ENCODE measurements around the gene BRD4. TPM values are rescaled to one million over a fixed set of nuclear protein-coding genes. Genes with fewer than 3 reads are reported as not detected.
A peak's percentile ranks its signal among the peaks of the same experiment; 100 is the strongest.

The BRD4 gene
- total and polyA plus RNA-seq, 2 donors from 2014 or later, result 14.3 to 107 TPM

GRCh38 chr19:15265214-15265849, 67.0 kb downstream of the BRD4 start:
- no peak overlapping the region for H3K9ac ChIP-seq (ENCODE audit: low read length in 3 of 3)
- DNase-seq (peak in 2 of 5 donors; percentile 34 to 65), FAIRE-seq (no peak)
- H3K9me3 ChIP-seq (ENCODE audit: control insufficient read depth in 2 of 3, insufficient read depth in 1 of 3, low read length in 3 of 3), result no peaks in the 10 kb centered on the region
- peaks cover 2 to 61% (median 39%) of the 10 kb centered on the region in 3 donors for H3K36me3 ChIP-seq (ENCODE audit: control insufficient read depth in 2 of 3, insufficient read depth in 3 of 3, low read length in 3 of 3)
- intact Hi-C loops (cut with DNase I), result loop anchor here (10.0 kb wide), 1 partner anchor 69 kb away; the partner anchor contains the start of gene BRD4
- H3K4me3 ChIP-seq (ENCODE audit: low read length in 3 of 3), result no peak overlapping the region
- H3K27me3 ChIP-seq (ENCODE audit: control insufficient read depth, insufficient read depth, low read length), result no peaks in the 10 kb centered on the region
- H3K27ac ChIP-seq (ENCODE audit: low read depth in 2 of 2, low read length in 2 of 2), result peak overlapping the region; percentile 30 to 72
- no peak for TF ChIP-seq CTCF (IDR thresholded peaks at IDR 0.05; ENCODE audit: borderline replicate concordance, extremely low read depth, insufficient read depth)
- peaks cover 0 to 18% (median 11%) of the 10 kb centered on the region in 3 donors for H3K4me1 ChIP-seq (ENCODE audit: control insufficient read depth in 2 of 3, insufficient read depth in 2 of 3, low read depth in 1 of 3, low read length in 3 of 3)

DNA sequence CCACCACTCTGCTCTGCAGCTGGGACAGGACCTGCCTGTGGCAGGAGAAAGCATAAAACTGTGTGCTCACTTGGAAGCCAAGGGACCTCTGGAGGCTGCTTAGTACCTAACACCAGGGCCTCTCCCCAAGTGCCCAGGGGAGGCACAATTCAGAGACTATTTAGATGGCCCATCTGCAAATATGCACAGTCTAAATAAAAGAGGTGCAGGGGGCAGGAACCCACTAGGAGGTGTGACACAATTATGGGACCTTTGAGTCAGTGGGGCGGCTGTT, 67.5 kb downstream of the BRD4 start:
- H3K27ac ChIP-seq (ENCODE audit: low read depth in 2 of 2, low read length in 2 of 2), result peak overlapping the region; percentile 33 to 72
- H3K9me3 ChIP-seq (ENCODE audit: control insufficient read depth in 2 of 3, insufficient read depth in 1 of 3, low read length in 3 of 3), result no peaks in the 10 kb centered on the region
- no peak overlapping the region for H3K4me3 ChIP-seq (ENCODE audit: low read length in 3 of 3)
- no peak for FAIRE-seq
- no peaks in the 10 kb centered on the region for H3K27me3 ChIP-seq (ENCODE audit: control insufficient read depth, insufficient read depth, low read length)
- H3K9ac ChIP-seq (ENCODE audit: low read length in 3 of 3), result no peak overlapping the region
- TF ChIP-seq CTCF (IDR thresholded peaks at IDR 0.05; ENCODE audit: borderline replicate concordance, extremely low read depth, insufficient read depth), result no peak
- intact Hi-C loops (cut with DNase I), result loop anchor here (10.0 kb wide), 1 partner anchor 70 kb away; the partner anchor contains the start of gene BRD4
- no peak for DNase-seq
- peaks cover 2 to 66% (median 38%) of the 10 kb centered on the region in 3 donors for H3K36me3 ChIP-seq (ENCODE audit: control insufficient read depth in 2 of 3, insufficient read depth in 3 of 3, low read length in 3 of 3)
- peaks cover 0 to 16% (median 11%) of the 10 kb centered on the region in 3 donors for H3K4me1 ChIP-seq (ENCODE audit: control insufficient read depth in 2 of 3, insufficient read depth in 2 of 3, low read depth in 1 of 3, low read length in 3 of 3)

- peak; percentile 77 for TF ChIP-seq CTCF (IDR thresholded peaks at IDR 0.05; ENCODE audit: borderline replicate concordance, extremely low read depth, insufficient read depth)
- Histone ChIP-seq H3K27me3 (ENCODE audit: control insufficient read depth, insufficient read depth, low read length) (no peaks in the 10 kb centered on the region), H3K36me3 (ENCODE audit: control insufficient read depth in 2 of 3, insufficient read depth in 3 of 3, low read length in 3 of 3) (peaks cover 2 to 71% (median 43%) of the 10 kb centered on the region in 3 donors), H3K9me3 (ENCODE audit: control insufficient read depth in 2 of 3, insufficient read depth in 1 of 3, low read length in 3 of 3) (no peaks in the 10 kb centered on the region), H3K4me1 (ENCODE audit: control insufficient read depth in 2 of 3, insufficient read depth in 2 of 3, low read depth in 1 of 3, low read length in 3 of 3) (peaks cover 0 to 15% (median 11%) of the 10 kb centered on the region in 3 donors), H3K4me3 (ENCODE audit: low read length in 3 of 3) (no peak overlapping the region), H3K27ac (ENCODE audit: low read depth in 2 of 2, low read length in 2 of 2) (peak overlapping the region; percentile 33 to 72), H3K9ac (ENCODE audit: low read length in 3 of 3) (no peak overlapping the region)
- FAIRE-seq (no peak), DNase-seq (peak; percentile 74 to 91 (median 80))
- intact Hi-C loops (cut with DNase I), result loop anchor here (10.0 kb wide), 1 partner anchor 71 kb away; the partner anchor contains the start of gene BRD4
Measured at GRCh38 chr19:15264061-15264932, 68.0 kb downstream of the BRD4 start.

Data from kidney (tissue), 14 donors.